Activated CD4-positive, alpha-beta memory T cell treated with anti-CD3 and anti-CD28 coated beads for 36 hours (primary cell): Measurements from ENCODE around the gene KAT14. TPM values are rescaled to one million over a fixed set of nuclear protein-coding genes. Genes with fewer than 3 reads are reported as not detected.
"Not testable (repeated sequence)": the region's sequence is repeated elsewhere in the genome, so short reads cannot be mapped to it uniquely, and the experiment has no call there.

ENCODE experiments used
- CTCF ChIA-PET: fragments of 350-600 bp; sonication (Branson Sonifier 250); formaldehyde crosslinking; loops from one replicate; lab custom pipeline; 2021; ENCODE audit warnings: antibody characterized with exemption, inconsistent platforms; lab: Charles Lee
- POLR2A ChIA-PET: fragments of 350-600 bp; sonication (Branson Sonifier 250); formaldehyde crosslinking; loops from one replicate; lab custom pipeline; 2021; ENCODE audit warnings: antibody characterized with exemption; lab: Charles Lee
- DNase-seq: peaks from one replicate; pipeline ENCODE4 v3.0.0-alpha.2; 2020
- H3K27ac Mint-ChIP-seq: one replicate; pipeline ENCODE4 v1.8.0; 2021; ENCODE audit warnings: mixed read lengths
- H3K27me3 Mint-ChIP-seq: one replicate; pipeline ENCODE4 v1.8.0; 2021; ENCODE audit warnings: mixed read lengths
- H3K36me3 Mint-ChIP-seq: one replicate; pipeline ENCODE4 v1.8.0; 2021; ENCODE audit warnings: mixed read lengths
- H3K4me1 Mint-ChIP-seq: one replicate; pipeline ENCODE4 v1.8.0; 2021; ENCODE audit warnings: low read depth, mixed read lengths
- H3K4me3 Mint-ChIP-seq: one replicate; pipeline ENCODE4 v1.8.0; 2021; ENCODE audit warnings: mild to moderate bottlenecking, mixed read lengths
- H3K9me3 Mint-ChIP-seq: one replicate; pipeline ENCODE4 v1.8.0; 2021; ENCODE audit warnings: mixed read lengths
- intact Hi-C: fragments of 100-400 bp; cut with micrococcal nuclease; formaldehyde crosslinking; loops from one replicate; pipeline ENCODE4 v1.15.1; 2023
- total RNA-seq, 2 experiments: library from RNA; stranded (reverse); gene quantifications; one replicate each; pipeline ENCODE4 v1.2.3, GENCODE V29; 2021

The KAT14 gene
- total RNA-seq, 2 experiments from 2014 or later: 14.2 to 14.4 TPM

DNA sequence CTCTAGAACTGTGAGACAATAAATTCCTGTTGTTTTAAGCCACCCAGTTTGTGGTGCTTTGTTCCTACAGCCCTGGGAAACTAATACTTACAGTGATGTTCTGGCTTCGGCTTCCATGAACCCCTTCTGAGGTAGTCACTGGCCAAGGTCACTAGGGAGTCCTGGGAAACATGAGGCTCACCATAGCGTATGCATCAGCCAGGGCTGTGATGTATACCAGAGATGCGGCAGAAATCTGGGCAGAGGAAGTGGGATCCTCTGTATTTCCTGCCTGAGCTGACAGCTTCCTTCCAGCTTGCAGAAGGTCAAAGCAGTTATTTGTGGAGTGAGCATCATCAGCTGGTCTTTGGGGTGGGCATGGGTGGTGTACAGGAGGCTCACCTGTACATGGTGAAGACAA is 27.9 kb downstream of the KAT14 start:
- intact Hi-C loops: no loop called here
- Mint-ChIP-seq H3K27ac (no peak overlapping the region), H3K27me3 (no peaks in the 10 kb centered on the region), H3K36me3 (peaks cover 32% of the 10 kb centered on the region), H3K9me3 (no peaks in the 10 kb centered on the region), H3K4me3 (no peak overlapping the region), H3K4me1 (peaks cover 36% of the 10 kb centered on the region)
- no peak for DNase-seq
- CTCF ChIA-PET: no interaction called here
- POLR2A ChIA-PET: no interaction called here

DNA sequence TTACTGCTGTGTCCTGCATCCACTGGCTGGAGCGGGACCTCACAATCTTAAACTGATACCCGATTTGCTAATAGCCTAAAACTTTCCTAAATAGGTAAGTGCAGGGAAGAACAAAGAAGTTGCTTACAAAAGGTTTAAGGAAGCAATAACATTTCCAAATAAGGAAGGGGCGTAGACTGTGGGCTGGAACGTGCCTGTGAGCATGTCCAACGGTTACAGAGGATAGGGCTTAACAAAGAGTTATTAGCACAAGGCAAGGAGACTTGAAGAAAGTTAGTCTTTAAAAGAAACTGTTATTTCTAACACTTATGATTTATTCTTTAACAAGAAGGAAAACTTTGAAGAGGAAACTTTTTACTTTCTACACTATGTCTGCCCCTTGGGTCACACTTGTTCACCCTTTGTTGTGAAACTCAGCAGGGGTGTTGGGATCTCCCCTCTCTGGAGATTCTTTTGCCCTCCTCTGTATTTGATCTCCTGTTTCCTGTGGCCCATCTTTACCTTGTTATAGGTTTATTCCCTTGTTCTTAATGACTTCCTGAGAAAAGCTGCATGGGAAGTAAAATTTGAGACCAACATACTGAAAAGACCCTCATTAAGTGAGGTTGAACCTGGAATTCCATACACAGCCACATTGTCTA is 28.7 kb downstream of the KAT14 start:
- H3K36me3 Mint-ChIP-seq: peaks cover 36% of the 10 kb centered on the region
- no peak overlapping the region for H3K27ac Mint-ChIP-seq
- DNase-seq: no peak
- ChIA-PET CTCF (no interaction called here), POLR2A (interaction anchor here (1.0 kb wide), 1 partner anchor 108 kb away, joined by 3 read pairs; the partner anchor contains the start of gene OVOL2)
- peaks cover 36% of the 10 kb centered on the region for H3K4me1 Mint-ChIP-seq
- intact Hi-C loops: no loop called here
- no peak overlapping the region for H3K4me3 Mint-ChIP-seq
- no peaks in the 10 kb centered on the region for H3K27me3 Mint-ChIP-seq
- no peaks in the 10 kb centered on the region for H3K9me3 Mint-ChIP-seq

DNA sequence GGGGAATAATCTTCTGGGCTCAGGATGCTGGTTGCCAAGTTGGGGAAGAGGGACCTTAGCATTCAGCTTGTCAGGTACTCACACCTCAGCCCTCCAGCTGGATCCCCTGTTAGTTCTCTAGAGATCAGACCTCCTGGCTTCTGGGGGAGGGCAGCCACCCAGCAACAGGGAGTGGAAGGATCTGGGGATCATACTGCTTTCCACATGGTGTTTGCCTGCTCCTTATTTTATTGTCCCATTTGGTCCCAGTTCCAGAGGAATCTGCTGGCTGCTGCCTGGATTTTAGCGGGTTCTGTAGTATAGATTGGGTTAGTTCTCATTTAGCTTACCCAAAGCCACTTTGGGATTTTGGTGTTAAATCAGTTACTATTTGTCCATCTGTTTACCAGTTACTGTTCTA is 29.3 kb downstream of the KAT14 start:
- Mint-ChIP-seq H3K27me3 (no peaks in the 10 kb centered on the region), H3K4me1 (peaks cover 36% of the 10 kb centered on the region), H3K27ac (no peak overlapping the region), H3K36me3 (peaks cover 37% of the 10 kb centered on the region), H3K4me3 (no peak overlapping the region), H3K9me3 (no peaks in the 10 kb centered on the region)
- POLR2A ChIA-PET: interaction anchor here (1.0 kb wide), 1 partner anchor 109 kb away, joined by 3 read pairs; the partner anchor contains the start of gene OVOL2
- CTCF ChIA-PET: no interaction called here
- no peak for DNase-seq
- intact Hi-C loops: no loop called here

DNA sequence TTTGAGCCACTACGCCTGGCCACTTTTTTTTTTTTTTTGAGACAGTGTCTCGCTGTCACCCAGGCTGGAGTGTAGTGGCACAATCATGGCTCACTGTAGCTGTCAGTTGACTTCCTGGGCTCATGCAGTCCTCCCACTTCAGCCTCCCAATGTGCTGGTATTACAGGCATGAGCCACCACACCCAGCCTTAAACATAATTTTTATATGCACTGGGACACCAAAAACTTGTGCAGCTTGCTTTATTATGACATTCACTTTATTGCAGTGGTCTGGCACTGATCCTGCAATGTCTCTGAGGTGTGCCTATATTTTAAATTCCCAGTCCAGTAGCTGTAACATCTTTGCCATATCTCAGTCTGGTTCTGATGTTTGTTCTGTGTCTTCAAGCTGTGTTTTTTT is 34.7 kb downstream of the KAT14 start:
- no peaks in the 10 kb centered on the region for H3K9me3 Mint-ChIP-seq
- H3K27me3 Mint-ChIP-seq: no peaks in the 10 kb centered on the region
- no peak overlapping the region for H3K4me3 Mint-ChIP-seq
- intact Hi-C loops: no loop called here
- CTCF ChIA-PET: no interaction called here
- H3K4me1 Mint-ChIP-seq: peaks cover 12% of the 10 kb centered on the region
- no peak overlapping the region for H3K27ac Mint-ChIP-seq
- peaks cover 46% of the 10 kb centered on the region for H3K36me3 Mint-ChIP-seq
- no peak for DNase-seq
- POLR2A ChIA-PET: no interaction called here

DNA sequence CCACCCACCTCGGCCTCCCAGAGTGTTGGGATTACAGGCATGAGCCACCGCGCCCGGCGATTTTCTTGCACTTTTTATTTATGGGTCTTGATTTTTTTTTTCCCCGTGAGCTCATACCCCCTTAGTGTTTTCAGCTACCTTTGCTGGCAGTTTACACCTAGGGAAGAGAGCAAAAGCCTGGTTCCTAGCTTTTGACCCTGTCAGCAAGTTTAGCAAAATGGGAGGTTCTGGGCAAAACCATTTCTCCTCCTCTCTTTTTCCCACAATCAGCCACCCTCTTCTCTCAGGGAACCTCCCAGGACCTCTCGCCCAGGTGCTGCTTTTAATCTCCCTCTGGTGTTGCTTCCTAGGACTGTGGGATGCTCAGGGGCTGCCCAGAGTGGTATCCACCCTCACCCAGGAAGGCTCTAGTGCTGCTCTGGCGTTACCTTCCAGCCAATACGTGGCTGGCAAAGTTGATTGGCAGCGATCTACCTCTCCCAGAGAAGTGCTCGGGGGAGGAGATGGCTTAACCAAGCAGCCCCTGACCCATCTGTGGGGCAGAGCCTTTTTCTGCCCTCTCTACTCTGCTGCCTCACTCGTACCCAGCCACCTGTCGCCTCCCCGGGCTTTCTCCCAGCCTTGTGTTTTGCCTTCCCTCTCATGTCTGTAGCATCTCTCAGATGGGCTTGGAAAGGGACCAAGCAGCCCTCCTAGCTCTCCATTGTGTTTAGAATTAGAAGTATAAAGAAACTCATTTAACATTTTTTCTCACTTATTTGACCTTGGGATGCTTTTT is 37.4 kb downstream of the KAT14 start:
- CTCF ChIA-PET: no interaction called here
- no peak overlapping the region for H3K27ac Mint-ChIP-seq
- H3K27me3 Mint-ChIP-seq: no peaks in the 10 kb centered on the region
- H3K4me1 Mint-ChIP-seq: peaks cover 5% of the 10 kb centered on the region
- H3K4me3 Mint-ChIP-seq: no peak overlapping the region
- H3K9me3 Mint-ChIP-seq: peaks cover 6% of the 10 kb centered on the region
- no peak for DNase-seq
- H3K36me3 Mint-ChIP-seq: peaks cover 53% of the 10 kb centered on the region
- intact Hi-C loops: no loop called here
- POLR2A ChIA-PET: no interaction called here

DNA sequence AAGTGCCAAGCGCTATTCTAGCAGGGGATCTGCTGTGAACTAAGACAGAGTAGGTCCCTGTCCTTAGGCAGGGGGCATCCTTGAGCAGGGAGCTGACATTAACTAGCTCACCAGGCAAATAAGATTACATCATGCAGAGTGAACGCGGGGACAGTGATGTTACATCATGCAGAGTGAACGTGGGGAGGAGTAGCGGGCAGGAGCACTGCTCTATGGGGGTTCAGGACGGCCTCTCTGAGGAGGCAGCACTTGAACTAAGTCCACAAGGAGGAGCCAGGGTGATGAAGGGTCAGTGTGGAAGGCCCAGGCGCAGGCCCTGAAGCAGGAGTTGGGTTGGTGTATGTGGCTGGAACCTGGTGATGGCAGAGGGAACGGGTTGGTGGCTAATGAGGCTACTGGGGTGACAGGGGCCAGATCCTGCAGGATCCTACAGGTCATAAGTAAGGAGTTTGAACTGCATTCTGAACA is 38.7 kb downstream of the KAT14 start:
- ChIA-PET POLR2A (no interaction called here), CTCF (no interaction called here)
- Mint-ChIP-seq H3K27ac (no peak overlapping the region), H3K9me3 (peaks cover 12% of the 10 kb centered on the region), H3K4me3 (no peak overlapping the region), H3K27me3 (no peaks in the 10 kb centered on the region), H3K36me3 (peaks cover 53% of the 10 kb centered on the region), H3K4me1 (peaks cover 5% of the 10 kb centered on the region)
- intact Hi-C loops: no loop called here
- no peak for DNase-seq

DNA sequence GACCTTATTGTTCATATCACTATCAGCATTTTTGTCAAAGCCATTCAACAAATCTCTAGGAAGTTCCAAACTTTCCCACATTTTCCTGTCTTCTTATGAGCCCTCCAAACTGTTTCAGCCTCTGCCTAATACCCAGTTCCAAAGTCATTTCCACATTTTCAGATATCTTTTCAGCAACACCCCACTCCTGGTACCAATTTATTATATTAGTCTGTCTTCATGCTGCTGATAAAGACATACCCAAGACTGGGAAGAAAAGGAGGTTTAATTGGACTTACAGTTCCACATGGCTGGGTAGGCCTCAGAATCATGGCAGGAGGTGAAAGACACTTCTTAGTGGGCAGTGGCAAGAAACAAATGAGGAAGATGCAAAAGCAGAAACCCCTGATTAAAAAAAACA is 42.7 kb downstream of the KAT14 start:
- CTCF ChIA-PET, H3K4me1 Mint-ChIP-seq, H3K4me3 Mint-ChIP-seq, DNase-seq, POLR2A ChIA-PET, H3K27me3 Mint-ChIP-seq, H3K27ac Mint-ChIP-seq, intact Hi-C loops: not testable (repeated sequence)
- Mint-ChIP-seq H3K9me3 (peaks cover 12% of the 10 kb centered on the region), H3K36me3 (peaks cover 60% of the 10 kb centered on the region)

DNA sequence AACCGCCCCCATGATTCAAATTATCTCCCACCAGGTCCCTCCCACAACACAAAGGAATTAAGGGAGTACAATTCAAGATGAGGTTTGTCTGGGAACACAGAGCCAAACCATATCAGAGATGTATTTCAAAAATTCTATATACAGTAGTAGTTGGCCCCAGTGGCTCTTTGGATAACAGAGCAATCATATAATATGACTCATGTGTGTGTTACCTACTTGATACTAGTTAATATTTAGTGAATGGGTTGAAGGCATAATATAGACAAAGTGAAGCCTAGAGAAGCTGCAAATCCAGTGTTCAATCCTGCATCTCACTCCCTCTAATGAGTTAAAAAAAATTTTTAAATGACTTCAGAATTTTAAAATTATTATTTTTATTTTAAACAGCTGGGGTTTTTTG is 43.2 kb downstream of the KAT14 start:
- H3K36me3 Mint-ChIP-seq: peaks cover 59% of the 10 kb centered on the region
- POLR2A ChIA-PET: no interaction called here
- intact Hi-C loops: no loop called here

DNA sequence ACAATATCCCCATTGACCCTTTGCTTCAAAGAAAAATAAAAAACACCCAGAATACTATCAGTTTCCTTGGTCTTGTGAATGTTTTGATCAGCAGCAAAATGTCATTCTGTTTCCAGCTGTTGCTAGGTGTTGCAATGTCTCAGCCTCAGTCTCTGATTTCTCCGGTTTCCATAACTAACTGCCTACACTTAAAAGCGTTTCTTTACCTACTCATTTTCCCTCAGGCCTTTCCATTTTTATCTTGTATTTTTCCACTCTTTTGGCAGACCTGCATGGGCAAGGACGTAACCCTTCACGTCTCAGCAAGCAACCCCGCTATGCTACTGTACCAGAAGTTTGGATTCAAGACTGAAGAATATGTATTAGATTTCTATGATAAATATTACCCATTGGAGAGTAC is 49.4 kb downstream of the KAT14 start:
- H3K27me3 Mint-ChIP-seq: no peaks in the 10 kb centered on the region
- POLR2A ChIA-PET: no interaction called here
- no peak overlapping the region for H3K4me3 Mint-ChIP-seq
- H3K4me1 Mint-ChIP-seq: no peaks in the 10 kb centered on the region
- CTCF ChIA-PET: no interaction called here
- peaks cover 29% of the 10 kb centered on the region for H3K36me3 Mint-ChIP-seq
- no peaks in the 10 kb centered on the region for H3K9me3 Mint-ChIP-seq
- intact Hi-C loops: no loop called here
- no peak for DNase-seq
- no peak overlapping the region for H3K27ac Mint-ChIP-seq

More for the DNA sequence above, 43.2 kb downstream of the KAT14 start:
- H3K9me3 Mint-ChIP-seq: peaks cover 12% of the 10 kb centered on the region
- no peaks in the 10 kb centered on the region for H3K27me3 Mint-ChIP-seq
- no peak overlapping the region for H3K4me3 Mint-ChIP-seq
- CTCF ChIA-PET: interaction anchor here (0.7 kb wide), 1 partner anchor 23 kb away, joined by 3 read pairs; no protein-coding TSS in a partner anchor
- DNase-seq: no peak
- H3K4me1 Mint-ChIP-seq: no peaks in the 10 kb centered on the region
- no peak overlapping the region for H3K27ac Mint-ChIP-seq

DNA sequence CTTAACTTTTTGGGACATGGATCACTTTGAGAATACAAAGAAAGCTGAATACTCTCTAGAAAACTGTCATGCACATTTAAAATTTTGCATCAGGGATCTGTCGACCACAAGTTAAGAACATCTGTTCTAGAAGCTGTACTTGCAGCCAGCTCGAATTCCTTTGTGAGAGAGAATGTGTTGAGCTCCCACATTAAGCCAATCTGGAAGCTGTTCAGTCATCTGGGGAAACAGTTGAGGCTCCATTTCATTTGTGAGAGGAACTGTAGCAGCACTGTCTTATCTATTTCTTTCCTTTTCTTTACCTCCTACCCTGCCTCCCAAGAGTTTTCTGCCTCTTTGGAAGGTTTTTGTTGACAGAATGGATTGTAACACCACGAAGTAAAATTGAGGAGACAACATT is 50.8 kb downstream of the KAT14 start:
- no peak for DNase-seq
- Mint-ChIP-seq H3K4me3 (no peak overlapping the region), H3K27ac (no peak overlapping the region), H3K4me1 (no peaks in the 10 kb centered on the region), H3K27me3 (no peaks in the 10 kb centered on the region), H3K36me3 (peaks cover 27% of the 10 kb centered on the region), H3K9me3 (no peaks in the 10 kb centered on the region)
- intact Hi-C loops: no loop called here
- ChIA-PET POLR2A (no interaction called here), CTCF (no interaction called here)

DNA sequence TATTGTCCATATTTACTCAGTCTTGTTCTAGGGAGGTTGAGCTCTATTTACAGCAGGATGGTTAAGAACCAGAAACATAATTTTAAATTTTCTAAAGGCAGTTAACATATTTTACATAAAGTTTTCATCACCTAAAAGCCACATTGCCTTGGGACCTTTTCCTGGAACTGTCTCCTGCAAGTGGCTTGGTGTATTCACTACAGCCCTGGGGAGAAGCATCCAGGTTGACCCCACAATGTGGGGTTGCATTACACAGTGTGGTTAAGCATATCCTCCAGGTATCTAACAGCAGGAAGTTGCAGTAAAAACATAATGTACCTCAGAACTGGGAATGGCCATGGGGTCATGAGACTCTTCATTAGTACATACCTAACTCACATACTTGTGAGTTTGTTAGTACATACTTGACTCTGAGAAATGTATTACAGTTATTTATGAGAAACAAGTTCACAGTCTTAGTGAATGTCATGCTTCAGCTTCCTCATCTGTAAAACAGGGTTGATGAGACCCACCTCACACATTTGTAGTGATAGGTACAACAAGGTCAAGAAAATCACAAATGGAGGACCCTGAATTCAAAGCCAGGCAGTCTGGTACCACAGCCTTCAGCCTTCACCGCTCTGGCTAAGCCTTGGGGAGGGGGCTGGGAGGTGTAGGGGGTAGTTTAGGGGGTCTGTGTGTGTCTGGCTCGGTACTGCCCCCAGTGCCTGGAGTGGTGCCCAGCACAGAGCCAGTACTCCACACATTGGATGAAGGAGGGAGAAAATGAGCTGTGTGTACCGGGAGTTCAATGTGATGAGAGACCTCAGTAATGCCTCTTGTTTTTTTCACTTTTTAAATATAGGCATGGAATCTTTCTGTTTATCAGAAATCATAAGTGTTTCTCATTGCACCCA is 52.9 kb downstream of the KAT14 start:
- peaks cover 15% of the 10 kb centered on the region for H3K36me3 Mint-ChIP-seq
- H3K4me1 Mint-ChIP-seq: no peaks in the 10 kb centered on the region
- ChIA-PET POLR2A (interaction anchor here (0.6 kb wide), 1 partner anchor 50 kb away, joined by 3 read pairs; no protein-coding TSS in a partner anchor), CTCF (no interaction called here)
- H3K27ac Mint-ChIP-seq: no peak overlapping the region
- no peaks in the 10 kb centered on the region for H3K27me3 Mint-ChIP-seq
- H3K4me3 Mint-ChIP-seq: no peak overlapping the region
- intact Hi-C loops: no loop called here
- no peaks in the 10 kb centered on the region for H3K9me3 Mint-ChIP-seq
- DNase-seq: no peak

DNA sequence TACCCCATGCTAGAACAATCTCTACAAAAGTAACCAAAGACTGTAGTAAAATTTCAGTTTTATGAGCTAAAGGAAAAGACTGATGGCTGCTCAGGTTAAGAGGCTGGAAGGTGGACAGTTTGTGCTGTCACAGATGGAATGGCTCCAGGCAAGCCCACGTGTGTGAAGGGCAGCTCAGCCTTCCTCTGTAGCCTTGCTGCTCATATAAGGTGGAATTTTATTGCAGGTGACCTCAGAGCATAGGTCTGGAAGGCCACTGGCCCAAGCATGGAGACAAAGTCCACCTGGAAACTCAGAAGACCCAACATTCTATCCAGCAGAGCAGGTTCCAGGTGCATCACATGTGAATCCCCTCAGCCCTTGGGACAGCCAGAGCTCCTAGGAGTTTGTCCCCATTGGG is 53.6 kb downstream of the KAT14 start:
- CTCF ChIA-PET: no interaction called here
- Mint-ChIP-seq H3K27me3 (no peaks in the 10 kb centered on the region), H3K27ac (no peak overlapping the region), H3K36me3 (peaks cover 9% of the 10 kb centered on the region), H3K9me3 (no peaks in the 10 kb centered on the region), H3K4me3 (no peak overlapping the region), H3K4me1 (no peaks in the 10 kb centered on the region)
- POLR2A ChIA-PET: interaction anchor here (0.6 kb wide), 1 partner anchor 49 kb away, joined by 3 read pairs; no protein-coding TSS in a partner anchor
- DNase-seq: no peak
- intact Hi-C loops: no loop called here
